B cell (primary cell): ENCODE measurements around the gene MDP1. TPM values are rescaled to one million over a fixed set of nuclear protein-coding genes. Genes with fewer than 3 reads are reported as not detected.

Experiments
- ATAC-seq: fragments of 200-7000 bp; cut with Tn5 transposase; one replicate; pipeline ENCODE4 v1.10.0; 2021; ENCODE audit warnings: low read depth, mild to moderate bottlenecking, moderate number of reproducible peaks, moderate library complexity
- CTCF ChIA-PET: fragments of 350-600 bp; sonication (Branson Sonifier 250); formaldehyde crosslinking; loops from one replicate; lab custom pipeline; 2021; ENCODE audit warnings: antibody characterized with exemption, inconsistent platforms; lab: Charles Lee
- POLR2A ChIA-PET: fragments of 350-600 bp; sonication (Branson Sonifier 250); formaldehyde crosslinking; loops from one replicate; lab custom pipeline; 2021; ENCODE audit warnings: antibody characterized with exemption; lab: Charles Lee
- DNase-seq: peaks from one replicate; pipeline ENCODE4 v3.0.0; 2013
- H2AFZ ChIP-seq: 2 replicates; pipeline ENCODE4 v1.6.1; 2012; ENCODE audit warnings: mild to moderate bottlenecking, low read depth, low read length; ENCODE audit not compliant: insufficient read depth, poor library complexity, severe bottlenecking
- H3K27ac ChIP-seq, 2 donors: 1 replicate in 1 of 2; 2 replicates in 1 of 2; pipeline ENCODE4 v1.5.1; 2012 to 2013; ENCODE audit warnings: low read length in 2 of 2, mild to moderate bottlenecking in 2 of 2, moderate library complexity in 1 of 2
- H3K27me3 ChIP-seq, 4 experiments: fragments of 200-600 bp in 1 of 4; sonication (generic) in 1 of 4; replicated peaks in 1 of 4; 1 replicate in 2 of 4; 2 replicates in 2 of 4; pipeline versions ENCODE4 v1.6.1 to v1.7.0; 2013 to 2016; ENCODE audit warnings: low read length in 3 of 4, mild to moderate bottlenecking in 2 of 4, mixed read lengths in 1 of 4, moderate library complexity in 1 of 4; ENCODE audit not compliant: insufficient read depth in 4 of 4, control insufficient read depth in 3 of 4; ENCODE audit errors: control extremely low read depth in 1 of 4
- H3K36me3 ChIP-seq, 2 experiments: replicated peaks in 1 of 2; 1 replicate in 1 of 2; 2 replicates in 1 of 2; pipeline versions ENCODE4 v1.6.1 to v1.7.1; 2013; ENCODE audit warnings: low read length in 1 of 2; ENCODE audit not compliant: insufficient read depth in 2 of 2, control insufficient read depth in 1 of 2; ENCODE audit errors: control extremely low read depth in 1 of 2, extremely low read depth in 1 of 2
- H3K4me1 ChIP-seq, 2 donors: fragments of 200-600 bp in 1 of 2; sonication (generic) in 1 of 2; 1 replicate in 1 of 2; 2 replicates in 1 of 2; pipeline versions ENCODE4 v1.5.1 to v1.6.1; 2013 to 2017; ENCODE audit warnings: low read length in 2 of 2; ENCODE audit not compliant: control insufficient read depth in 2 of 2, insufficient read depth in 2 of 2
- H3K4me2 ChIP-seq: replicated peaks from 2 replicates; pipeline ENCODE3; 2012; ENCODE audit warnings: mild to moderate bottlenecking, low read depth, low read length; ENCODE audit not compliant: poor library complexity, severe bottlenecking
- H3K4me3 ChIP-seq, 5 experiments: fragments of 200-600 bp in 1 of 5; sonication (generic) in 1 of 5; 1 replicate in 3 of 5; 2 replicates in 2 of 5; pipeline versions ENCODE4 v1.5.1 to v1.7.0; 2011 to 2016; ENCODE audit warnings: low read length in 4 of 5, mild to moderate bottlenecking in 4 of 5, low read depth in 2 of 5, control low read depth in 1 of 5, moderate library complexity in 1 of 5; ENCODE audit not compliant: insufficient read depth in 1 of 5; ENCODE audit errors: control extremely low read depth in 1 of 5, extremely low read depth in 1 of 5
- H3K79me2 ChIP-seq: fragments of 200-600 bp; sonication (generic); one replicate; pipeline ENCODE4 v1.6.0; 2016; ENCODE audit warnings: low read length; ENCODE audit not compliant: control insufficient read depth, insufficient read depth
- H3K9ac ChIP-seq: fragments of 200-600 bp; sonication (generic); 2 replicates; pipeline ENCODE4 v1.6.1; 2017; ENCODE audit warnings: mild to moderate bottlenecking, low read length, moderate library complexity
- H3K9me3 ChIP-seq, 3 donors: one replicate each; pipeline versions ENCODE4 v1.6.1 to v1.7.1; 2013; ENCODE audit warnings: low read length in 2 of 3; ENCODE audit not compliant: control insufficient read depth in 2 of 3, insufficient read depth in 1 of 3; ENCODE audit errors: control extremely low read depth in 1 of 3
- H4K20me1 ChIP-seq: 2 replicates; pipeline ENCODE4 v1.6.0; 2012; ENCODE audit warnings: mild to moderate bottlenecking, low read length; ENCODE audit not compliant: insufficient read depth, control insufficient read depth, poor library complexity, severe bottlenecking
- H3K27ac Mint-ChIP-seq: one replicate; pipeline ENCODE4 v1.8.0; 2021; ENCODE audit warnings: mixed read lengths
- H3K27me3 Mint-ChIP-seq: one replicate; pipeline ENCODE4 v1.8.0; 2021; ENCODE audit warnings: mixed read lengths
- H3K4me1 Mint-ChIP-seq: one replicate; pipeline ENCODE4 v1.8.0; 2021; ENCODE audit warnings: mixed read lengths
- H3K4me3 Mint-ChIP-seq: one replicate; pipeline ENCODE4 v1.8.0; 2021; ENCODE audit warnings: mixed read lengths
- H3K9me3 Mint-ChIP-seq: one replicate; pipeline ENCODE4 v1.8.0; 2022; ENCODE audit warnings: mixed read lengths; ENCODE audit not compliant: insufficient read depth
- EZH2 ChIP-seq: IDR thresholded peaks from 2 replicates; pipeline ENCODE4 v1.6.1; 2012; ENCODE audit warnings: borderline replicate concordance, low read depth, mild to moderate bottlenecking, moderate library complexity, low read length; ENCODE audit not compliant: insufficient read depth, poor library complexity, severe bottlenecking
- WGBS: methylation state at CpG from one replicate; pipeline ENCODE4 v1.1.5; 2013; ENCODE audit warnings: missing lambda C conversion rate; ENCODE audit not compliant: insufficient coverage; 5-methylcytosine and 5-hydroxymethylcytosine counted together
- intact Hi-C: fragments of 100-400 bp; cut with micrococcal nuclease; formaldehyde crosslinking; loops from one replicate; pipeline ENCODE4 v1.10.0; 2022
- polyA plus RNA-seq: library from polyadenylated mRNA; depleted of rRNA; stranded (reverse); fragments of >200 nt; gene quantifications from 2 replicates; pipeline ENCODE4 v1.2.3, GENCODE V29; 2012
- total RNA-seq, 2 donors: library from RNA; stranded (reverse); fragments of 120-200 nt in 1 of 2; gene quantifications; 1 replicate in 1 of 2; 2 replicates in 1 of 2; pipeline versions ENCODE4 v1.2.3 to v1.2.4, GENCODE V29; 2013 to 2022
- TF ChIP-seq, protein P1 (sequence below): fragments of 200-600 bp; IDR thresholded peaks from one replicate; pipeline ENCODE4 v1.8.0; 2022; ENCODE audit warnings: antibody characterized with exemption, mild to moderate bottlenecking

The MDP1 gene
- total and polyA plus RNA-seq, 2 donors (not counting 1 experiment from before 2014, with no cell fraction given), result 11.3 to 28.1 TPM

DNA sequence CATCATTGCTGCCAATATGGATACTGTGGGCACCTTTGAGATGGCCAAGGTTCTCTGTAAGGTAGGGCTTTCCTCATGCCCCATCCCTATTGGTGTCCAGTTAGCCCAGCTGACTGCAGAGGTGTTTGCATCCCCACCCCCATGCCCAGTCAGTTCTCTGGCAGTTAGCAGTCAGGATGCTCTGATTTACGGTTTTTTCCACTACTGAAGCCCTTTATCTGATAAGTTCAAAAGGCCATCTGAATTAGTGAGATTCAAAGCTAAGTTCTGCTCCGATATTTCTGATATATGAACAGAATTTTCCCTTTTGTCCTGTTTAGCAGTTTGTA, 17.6 kb upstream of the MDP1 start:
- H4K20me1 ChIP-seq, result peaks cover 18% of the 10 kb centered on the region
- TF ChIP-seq, protein P1, sequence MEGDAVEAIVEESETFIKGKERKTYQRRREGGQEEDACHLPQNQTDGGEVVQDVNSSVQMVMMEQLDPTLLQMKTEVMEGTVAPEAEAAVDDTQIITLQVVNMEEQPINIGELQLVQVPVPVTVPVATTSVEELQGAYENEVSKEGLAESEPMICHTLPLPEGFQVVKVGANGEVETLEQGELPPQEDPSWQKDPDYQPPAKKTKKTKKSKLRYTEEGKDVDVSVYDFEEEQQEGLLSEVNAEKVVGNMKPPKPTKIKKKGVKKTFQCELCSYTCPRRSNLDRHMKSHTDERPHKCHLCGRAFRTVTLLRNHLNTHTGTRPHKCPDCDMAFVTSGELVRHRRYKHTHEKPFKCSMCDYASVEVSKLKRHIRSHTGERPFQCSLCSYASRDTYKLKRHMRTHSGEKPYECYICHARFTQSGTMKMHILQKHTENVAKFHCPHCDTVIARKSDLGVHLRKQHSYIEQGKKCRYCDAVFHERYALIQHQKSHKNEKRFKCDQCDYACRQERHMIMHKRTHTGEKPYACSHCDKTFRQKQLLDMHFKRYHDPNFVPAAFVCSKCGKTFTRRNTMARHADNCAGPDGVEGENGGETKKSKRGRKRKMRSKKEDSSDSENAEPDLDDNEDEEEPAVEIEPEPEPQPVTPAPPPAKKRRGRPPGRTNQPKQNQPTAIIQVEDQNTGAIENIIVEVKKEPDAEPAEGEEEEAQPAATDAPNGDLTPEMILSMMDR, result no peak
- no peak for TF ChIP-seq EZH2
- peaks cover 63% of the 10 kb centered on the region for H3K79me2 ChIP-seq
- H3K27me3 Mint-ChIP-seq, result no peaks in the 10 kb centered on the region
- peak overlapping the region; percentile 96 for H3K4me3 Mint-ChIP-seq
- H3K4me3 ChIP-seq, result peak overlapping the region in 4 of 5 experiments; percentile 75 to 100 (median 94)
- H3K36me3 ChIP-seq, result peaks cover 0 to 36% of the 10 kb centered on the region in 2 experiments
- POLR2A ChIA-PET, result interaction anchor here (1.4 to 3.5 kb wide), 2 partner anchors 9 to 20 kb away, joined by 10 to 13 read pairs; partner anchors contain the start of genes CHMP4A and TINF2
- peaks cover 63% of the 10 kb centered on the region for H3K4me1 Mint-ChIP-seq
- H3K9me3 Mint-ChIP-seq, result no peaks in the 10 kb centered on the region
- CTCF ChIA-PET, result interaction anchor here (0.7 to 2.3 kb wide), 3 partner anchors 9 to 923 kb away, joined by 3 to 19 read pairs (median 5); partner anchors contain the start of genes MDP1 and TINF2
- no peaks in the 10 kb centered on the region for H3K27me3 ChIP-seq
- peak overlapping the region; percentile 90 for H2AFZ ChIP-seq
- peak overlapping the region; percentile 95 for H3K27ac Mint-ChIP-seq
- intact Hi-C loops, result loop anchor here (2.0 to 5.0 kb wide), 3 partner anchors 71 to 119 kb away; partner anchors contain the start of genes DCAF11, IRF9, NRL and PSME2
- H3K4me1 ChIP-seq, result peaks cover 18 to 24% of the 10 kb centered on the region in 2 donors
- no peak for DNase-seq
- WGBS, result 100% methylated on average over 1 of the region's 2 CpGs
- H3K9me3 ChIP-seq, result no peaks in the 10 kb centered on the region
- peak overlapping the region; percentile 83 for H3K4me2 ChIP-seq
- peak overlapping the region; percentile 91 for H3K9ac ChIP-seq
- ATAC-seq, result no peak
- no peak overlapping the region for H3K27ac ChIP-seq
